ENCODE measurements around the gene FBXW12.

The FBXW12 gene

DNA sequence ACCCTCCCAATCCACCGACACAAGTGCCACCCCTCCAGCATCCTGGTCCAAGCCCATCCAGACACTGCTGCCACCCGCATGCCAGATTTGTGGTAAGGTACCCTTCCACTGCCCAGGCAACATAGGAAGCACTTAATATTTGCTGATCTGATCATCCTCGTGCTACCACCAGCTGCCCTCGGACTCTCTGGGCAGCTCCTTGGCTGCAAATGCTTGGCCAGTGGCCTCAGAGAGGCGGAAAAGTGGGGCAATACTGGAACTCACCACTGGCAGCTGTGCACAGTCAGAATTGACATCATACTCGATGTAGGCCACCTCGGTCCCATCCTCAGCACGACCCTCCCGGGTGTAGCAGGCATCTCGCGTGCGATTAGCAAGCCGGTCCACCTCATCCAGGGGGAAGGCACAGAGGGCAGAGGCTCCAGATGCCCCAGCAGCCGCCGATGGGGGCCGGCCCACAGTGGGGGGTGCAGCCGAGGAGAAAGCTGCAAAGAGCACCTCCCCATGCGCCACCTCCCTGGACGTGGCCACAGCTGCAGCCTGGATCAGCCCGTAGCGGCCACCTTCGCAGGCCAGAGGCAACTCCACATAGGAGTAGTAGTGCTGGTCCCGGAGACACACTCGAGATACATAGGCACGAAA is 51.3 kb downstream of the FBXW12 start:
- in situ Hi-C loops (cut with HindIII; ENCODE audit: low pct_unique_long_range_greater_than_20kb, low sequenced_read_pairs): no loop called here
- no peak for TF ChIP-seq JUND (IDR thresholded peaks at IDR 0.05; ENCODE audit: low read depth)
- DNase-seq (ENCODE audit: low read depth in 1 of 2, low spot score in 1 of 2): no peak

DNA sequence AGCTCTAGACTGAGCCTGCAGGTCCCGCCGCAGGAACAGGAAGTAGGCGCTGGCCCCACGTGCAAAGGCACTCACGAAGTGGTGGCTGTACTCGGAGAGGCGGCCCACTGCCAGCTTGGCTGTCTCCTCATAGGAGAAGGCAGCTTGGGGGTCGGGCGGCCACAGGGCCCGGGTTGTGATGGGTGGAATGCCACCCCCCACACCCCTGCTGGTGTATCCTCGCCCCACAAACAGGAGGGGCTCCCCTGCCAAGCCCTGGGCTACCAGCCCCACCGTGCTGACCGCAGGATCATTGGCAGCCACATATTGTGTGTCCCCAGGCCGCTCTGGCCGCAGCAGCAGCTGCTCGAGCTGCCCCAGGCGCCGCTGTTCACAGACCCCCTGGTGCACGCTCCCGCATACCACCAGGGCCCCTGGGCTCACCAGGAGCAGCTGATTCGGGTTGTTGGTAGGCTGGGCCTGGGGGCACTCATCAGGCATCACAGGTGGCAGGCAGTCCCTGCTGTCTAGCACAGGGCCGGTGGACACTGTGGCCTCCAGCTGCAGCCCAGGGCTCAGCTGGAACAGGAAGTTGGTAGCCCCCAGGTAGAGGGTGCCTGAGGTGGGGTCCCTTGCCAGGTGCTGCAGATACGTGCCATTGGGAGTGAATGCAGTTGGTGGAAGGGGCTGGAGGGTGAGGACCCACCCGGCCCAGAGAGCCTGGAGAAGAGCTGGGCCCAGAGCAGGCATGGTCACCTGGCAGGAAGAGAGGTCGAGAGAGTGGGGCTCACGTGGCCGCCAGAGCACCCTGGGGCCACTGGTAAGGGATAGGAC is 52.1 kb downstream of the FBXW12 start:
- no peak for DNase-seq (ENCODE audit: low read depth in 1 of 2, low spot score in 1 of 2)
- in situ Hi-C loops (cut with HindIII; ENCODE audit: low pct_unique_long_range_greater_than_20kb, low sequenced_read_pairs): no loop called here
- no peak for TF ChIP-seq JUND (IDR thresholded peaks at IDR 0.05; ENCODE audit: low read depth)

DNA sequence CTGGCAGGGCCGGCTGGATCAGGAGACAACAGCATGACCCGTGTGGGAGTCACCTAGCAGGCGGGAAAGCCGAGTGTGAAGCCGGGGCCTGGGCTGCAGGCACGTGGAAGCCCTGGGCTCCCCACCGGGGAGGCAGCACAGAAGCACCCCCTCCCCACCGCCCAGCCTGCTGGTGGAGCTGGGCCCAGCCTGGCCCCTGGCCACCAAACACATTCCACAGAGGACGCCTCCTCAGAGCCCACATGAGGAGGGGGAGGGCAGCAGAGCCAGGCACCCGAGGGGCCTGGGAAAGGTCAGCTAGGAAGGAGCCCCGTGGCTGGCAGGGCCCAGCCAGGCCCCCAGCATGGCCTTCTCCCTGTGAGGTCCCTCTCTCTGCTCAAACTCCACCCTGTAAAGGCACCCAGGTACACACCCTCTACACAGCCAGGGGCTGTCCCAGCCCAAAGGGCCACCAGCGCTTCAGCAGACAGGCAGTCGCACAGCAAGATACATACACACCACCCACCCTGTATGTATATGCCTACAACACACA is 53.3 kb downstream of the FBXW12 start:
- peak in 1 of 2 experiments; percentile 26 for DNase-seq (ENCODE audit: low read depth in 1 of 2, low spot score in 1 of 2)
- TF ChIP-seq JUND (IDR thresholded peaks at IDR 0.05; ENCODE audit: low read depth): no peak
- in situ Hi-C loops (cut with HindIII; ENCODE audit: low pct_unique_long_range_greater_than_20kb, low sequenced_read_pairs): no loop called here

DNA sequence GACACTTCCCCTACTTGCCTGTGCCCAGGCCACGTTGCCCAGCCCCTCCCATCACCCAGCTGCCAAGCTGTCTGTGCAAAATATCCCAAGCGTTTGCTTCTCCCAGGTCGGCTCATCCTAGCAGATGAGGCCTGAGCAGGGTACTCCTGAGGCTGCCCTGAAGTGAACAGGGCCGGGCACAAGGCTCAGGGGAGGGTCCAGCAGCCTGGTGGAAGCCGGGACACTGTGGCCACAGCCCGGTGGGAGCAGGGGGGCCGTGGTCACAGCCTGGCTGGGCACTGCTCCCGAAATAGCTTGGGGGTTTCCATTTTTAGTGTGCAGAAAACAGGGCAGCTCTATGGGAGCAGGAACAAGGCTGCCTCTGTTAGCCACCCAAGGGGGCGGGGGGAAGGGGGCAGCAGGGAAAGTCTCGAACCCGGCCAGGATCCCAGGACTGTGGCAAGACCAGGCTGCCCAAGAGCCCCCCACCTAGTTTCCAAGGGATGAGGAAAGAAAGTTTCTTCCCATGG is 54.4 kb downstream of the FBXW12 start:
- in situ Hi-C loops (cut with HindIII; ENCODE audit: low pct_unique_long_range_greater_than_20kb, low sequenced_read_pairs): no loop called here
- TF ChIP-seq JUND (IDR thresholded peaks at IDR 0.05; ENCODE audit: low read depth): no peak

DNA sequence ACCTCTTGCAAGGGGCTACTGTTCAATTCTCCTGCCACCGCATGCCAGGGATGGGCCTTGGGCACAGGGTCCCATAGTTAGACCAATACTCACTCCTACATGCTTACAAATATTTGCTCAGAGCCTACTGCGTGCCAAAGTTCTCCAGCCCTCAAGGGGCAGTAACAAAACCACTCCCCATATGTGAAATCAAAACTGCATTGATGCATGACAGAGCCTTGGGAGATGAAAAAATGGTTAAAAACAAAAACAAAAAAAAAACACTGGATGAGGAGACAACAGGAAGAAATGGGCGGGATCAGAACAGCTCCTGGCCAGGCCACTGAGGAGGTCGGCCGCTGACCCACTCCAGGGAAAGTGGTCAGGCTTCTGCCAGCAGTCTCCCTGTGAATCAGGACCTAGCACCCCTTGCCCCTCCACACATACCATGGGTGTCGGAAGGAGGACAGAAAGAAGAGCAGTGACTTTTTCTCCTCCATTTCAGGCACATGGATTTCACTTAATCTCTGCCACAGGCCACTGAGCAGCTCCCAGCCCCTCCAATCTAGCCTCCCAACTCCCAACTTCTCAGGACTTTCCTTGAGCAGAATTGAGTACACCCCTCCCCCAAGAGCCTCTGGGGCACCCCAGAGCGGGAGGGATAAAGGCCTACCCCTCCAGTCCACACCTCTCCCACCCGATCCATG is 55.1 kb downstream of the FBXW12 start:
- in situ Hi-C loops (cut with HindIII; ENCODE audit: low pct_unique_long_range_greater_than_20kb, low sequenced_read_pairs): no loop called here
- DNase-seq (ENCODE audit: low read depth in 1 of 2, low spot score in 1 of 2): no peak
- no peak for TF ChIP-seq JUND (IDR thresholded peaks at IDR 0.05; ENCODE audit: low read depth)

More for the DNA sequence above, 54.4 kb downstream of the FBXW12 start:
- no peak for DNase-seq (ENCODE audit: low read depth in 1 of 2, low spot score in 1 of 2)

DNA sequence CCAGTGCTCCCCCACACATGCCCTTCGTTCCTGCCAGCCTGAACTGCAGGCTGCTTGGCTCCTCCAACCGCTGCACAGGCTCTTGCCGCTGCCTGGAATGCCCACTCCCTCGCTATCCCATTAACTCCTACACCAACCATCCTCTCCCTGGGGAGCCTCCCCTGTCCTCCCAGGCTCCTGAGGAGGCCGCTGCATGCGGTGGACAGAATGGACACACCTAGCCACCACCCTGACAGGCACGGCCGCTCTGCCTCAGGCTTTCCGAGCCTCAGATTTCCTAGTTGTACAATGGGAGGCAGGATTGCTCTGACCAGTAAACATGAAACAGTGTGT is 55.6 kb downstream of the FBXW12 start:
- in situ Hi-C loops (cut with HindIII; ENCODE audit: low pct_unique_long_range_greater_than_20kb, low sequenced_read_pairs): no loop called here
- DNase-seq (ENCODE audit: low read depth in 1 of 2, low spot score in 1 of 2): no peak
- TF ChIP-seq JUND (IDR thresholded peaks at IDR 0.05; ENCODE audit: low read depth): no peak

DNA sequence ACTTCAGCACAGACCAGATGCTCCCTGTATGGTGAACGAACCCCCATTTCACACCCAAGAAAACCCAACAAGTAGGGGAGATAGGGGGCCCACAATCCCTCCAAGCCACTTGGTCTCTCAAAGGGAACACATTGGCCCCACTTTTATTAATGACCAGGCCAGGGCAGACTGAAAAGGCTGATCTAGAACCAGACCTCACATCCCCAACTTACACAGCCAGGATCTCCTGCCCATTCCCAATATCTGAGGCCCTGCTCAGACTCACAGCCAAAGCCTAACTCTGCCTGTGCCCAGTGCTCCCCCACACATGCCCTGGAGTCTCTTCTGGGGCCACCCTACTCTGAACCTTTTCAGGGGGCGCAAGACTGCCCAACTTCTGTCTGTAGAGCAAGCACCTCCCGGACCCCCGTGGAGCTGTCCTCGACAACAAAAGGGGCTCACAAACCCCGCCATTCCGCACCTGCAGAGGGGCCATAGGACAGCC is 56.1 kb downstream of the FBXW12 start:
- no peak for DNase-seq (ENCODE audit: low read depth in 1 of 2, low spot score in 1 of 2)
- in situ Hi-C loops (cut with HindIII; ENCODE audit: low pct_unique_long_range_greater_than_20kb, low sequenced_read_pairs): no loop called here
- no peak for TF ChIP-seq JUND (IDR thresholded peaks at IDR 0.05; ENCODE audit: low read depth)

DNA sequence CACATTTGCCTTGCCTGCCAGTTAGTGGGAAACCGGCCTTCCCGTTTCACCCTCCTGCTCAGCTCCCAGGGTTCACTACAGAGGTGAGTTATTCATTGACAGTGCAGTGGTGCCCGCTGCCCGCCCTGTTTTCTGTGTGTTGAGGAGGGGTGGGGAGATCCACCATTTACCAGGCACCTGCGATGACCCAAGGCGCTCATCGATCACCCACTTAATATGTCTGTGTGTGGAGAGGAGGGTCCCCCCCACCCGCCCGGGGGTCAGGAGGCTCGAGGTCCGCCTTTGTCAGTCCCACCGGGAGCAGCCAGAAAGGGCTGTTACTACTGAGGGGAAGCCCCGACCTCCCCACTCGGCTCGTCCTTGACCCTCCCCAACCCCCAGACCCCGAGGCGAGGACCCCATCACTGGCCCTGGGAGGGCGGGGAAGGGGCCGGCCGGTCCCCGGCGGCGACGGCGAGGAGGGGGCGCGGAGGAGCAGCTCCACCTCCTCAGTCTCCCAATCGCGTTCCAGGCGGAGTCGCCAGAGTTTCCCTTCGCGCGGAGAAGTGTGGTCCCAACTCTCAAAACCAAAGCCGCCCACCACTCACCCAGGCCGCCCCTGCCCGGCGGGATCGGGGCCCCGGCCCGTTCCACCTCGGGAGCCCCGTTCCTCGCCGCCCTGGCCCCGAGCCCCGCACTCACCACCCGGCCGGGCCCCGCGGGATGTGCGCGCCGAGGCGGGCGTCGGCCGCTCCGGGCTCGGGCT is 56.7 kb downstream of the FBXW12 start:
- no peak for DNase-seq (ENCODE audit: low read depth in 1 of 2, low spot score in 1 of 2)
- no peak for TF ChIP-seq JUND (IDR thresholded peaks at IDR 0.05; ENCODE audit: low read depth)
- in situ Hi-C loops (cut with HindIII; ENCODE audit: low pct_unique_long_range_greater_than_20kb, low sequenced_read_pairs): no loop called here

DNA sequence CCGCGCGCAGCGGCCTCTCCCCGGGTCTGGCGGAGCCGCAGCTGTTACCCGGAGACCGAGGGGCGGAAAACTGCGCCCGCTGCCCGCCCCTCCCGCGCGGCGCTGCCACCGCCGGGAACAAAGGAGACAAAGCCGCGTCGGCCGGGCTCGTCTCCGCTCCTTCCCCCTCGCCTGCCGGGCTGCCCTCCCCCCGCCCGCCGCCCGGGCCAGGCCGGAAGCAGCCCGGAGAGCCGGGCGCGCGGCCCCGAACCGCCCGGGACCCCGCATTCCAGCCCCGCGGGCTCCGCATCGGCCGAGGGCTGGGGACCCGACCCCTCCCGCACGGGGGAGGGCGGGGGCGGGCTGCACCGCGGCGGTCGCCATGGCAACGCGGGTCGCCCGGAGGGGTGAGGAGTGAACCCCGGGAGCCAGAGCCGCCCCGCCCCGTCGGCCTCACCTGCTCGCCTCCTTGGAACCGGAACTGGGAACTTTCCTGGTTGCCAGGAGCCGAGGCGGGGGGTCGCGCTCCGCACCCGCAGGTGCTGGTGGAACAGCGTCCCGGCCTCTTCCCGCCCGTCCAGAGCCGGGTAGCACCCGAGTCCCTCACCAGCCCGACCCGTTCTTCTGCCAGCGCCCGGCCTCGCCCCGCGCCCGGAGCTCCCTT is 57.4 kb downstream of the FBXW12 start:
- TF ChIP-seq JUND (IDR thresholded peaks at IDR 0.05; ENCODE audit: low read depth): no peak
- DNase-seq (ENCODE audit: low read depth in 1 of 2, low spot score in 1 of 2): peak; percentile 71 to 89
- in situ Hi-C loops (cut with HindIII; ENCODE audit: low pct_unique_long_range_greater_than_20kb, low sequenced_read_pairs): no loop called here

DNA sequence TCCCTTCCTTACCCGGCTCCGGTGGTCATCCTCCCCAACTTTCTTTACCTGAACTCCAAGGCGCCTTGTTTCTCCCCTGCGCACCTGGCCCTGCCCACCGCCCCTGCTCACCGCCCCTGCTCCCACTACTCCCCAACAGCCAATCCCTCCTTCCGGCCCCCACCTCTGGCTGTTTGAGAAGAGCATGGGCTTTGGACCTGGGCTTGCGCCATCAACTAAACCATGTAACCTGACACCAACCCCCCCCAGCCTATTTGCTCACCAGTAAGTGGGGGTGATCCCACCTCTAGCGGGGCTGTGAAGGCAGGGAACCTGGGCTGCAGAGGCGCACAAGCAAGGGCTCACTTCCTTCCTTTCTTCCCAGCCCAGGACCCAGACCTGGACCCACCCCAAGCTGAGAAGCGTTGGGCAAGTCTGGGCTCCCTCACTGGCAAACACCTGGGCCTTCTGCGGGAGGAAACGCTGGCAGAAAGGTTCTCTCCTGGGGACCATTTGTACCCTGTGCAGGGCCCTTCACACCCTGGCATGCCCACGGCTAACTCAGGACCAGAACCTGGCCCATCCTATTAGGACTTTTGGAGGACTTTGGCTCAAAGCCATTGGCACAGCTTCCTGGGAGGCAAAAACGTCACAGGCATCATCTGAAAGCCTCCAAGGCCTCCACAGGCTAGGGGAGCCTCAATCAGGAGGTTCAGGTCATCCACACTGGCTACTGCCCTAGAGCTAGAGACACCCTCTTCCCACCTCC is 58.1 kb downstream of the FBXW12 start, which contains the start of gene PLXNB1:
PLXNB1 (minus strand) TSS at position 127 of the 748 bp plus-strand sequence. CDS start 5,475 bp downstream, outside the sequence.
- DNase-seq (ENCODE audit: low read depth in 1 of 2, low spot score in 1 of 2): peak; percentile 73 to 90
- in situ Hi-C loops (cut with HindIII; ENCODE audit: low pct_unique_long_range_greater_than_20kb, low sequenced_read_pairs): no loop called here
- no peak for TF ChIP-seq JUND (IDR thresholded peaks at IDR 0.05; ENCODE audit: low read depth)

DNA sequence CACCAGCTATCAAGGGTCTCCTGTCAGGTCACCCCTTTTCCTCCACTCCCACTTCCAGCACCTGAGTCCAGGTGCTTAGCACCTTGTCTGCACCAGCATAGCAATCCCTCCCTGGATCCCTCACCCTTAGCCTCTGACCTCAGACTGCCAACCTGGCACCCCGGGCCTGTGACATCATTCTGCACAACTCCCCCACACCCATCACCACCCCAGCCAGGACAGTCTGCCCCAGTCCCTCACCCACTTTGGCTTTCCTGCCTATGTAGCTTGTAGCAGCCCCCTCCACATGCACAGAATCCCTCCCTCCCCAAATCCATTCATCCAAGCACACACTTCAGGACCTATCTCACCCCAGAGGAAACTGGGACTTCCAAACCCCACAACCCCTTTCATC is 58.7 kb downstream of the FBXW12 start:
- in situ Hi-C loops (cut with HindIII; ENCODE audit: low pct_unique_long_range_greater_than_20kb, low sequenced_read_pairs): no loop called here
- TF ChIP-seq JUND (IDR thresholded peaks at IDR 0.05; ENCODE audit: low read depth): no peak
- DNase-seq (ENCODE audit: low read depth in 1 of 2, low spot score in 1 of 2): no peak

Measured in T47D (cell line).